ENCODE measurements around the gene FERMT1.

FERMT1 gene

GRCh38 chr20:6074784-6075183, 48.0 kb downstream of the FERMT1 start:
- TF ChIP-seq CTCF (conservative IDR thresholded peaks at IDR 0.05; ENCODE audit: low read length), result no peak
- H3K4me3 ChIP-seq (ENCODE audit: low read length), result no peak overlapping the region
- no peak for DNase-seq (ENCODE audit: low read depth)

GRCh38 chr20:6074145-6074561, 48.7 kb downstream of the FERMT1 start:
- no peak overlapping the region for H3K4me3 ChIP-seq (ENCODE audit: low read length)
- peak; percentile 31 for DNase-seq (ENCODE audit: low read depth)
- TF ChIP-seq CTCF (conservative IDR thresholded peaks at IDR 0.05; ENCODE audit: low read length), result peak; percentile 69

GRCh38 chr20:6070829-6071695, 51.8 kb downstream of the FERMT1 start:
- TF ChIP-seq CTCF (conservative IDR thresholded peaks at IDR 0.05; ENCODE audit: low read length), result no peak
- no peak overlapping the region for H3K4me3 ChIP-seq (ENCODE audit: low read length)
- no peak for DNase-seq (ENCODE audit: low read depth)

GRCh38 chr20:6069669-6070068, 53.2 kb downstream of the FERMT1 start:
- no peak overlapping the region for H3K4me3 ChIP-seq (ENCODE audit: low read length)
- TF ChIP-seq CTCF (conservative IDR thresholded peaks at IDR 0.05; ENCODE audit: low read length), result no peak
- DNase-seq (ENCODE audit: low read depth), result no peak

GRCh38 chr20:6067763-6068318, 55.0 kb downstream of the FERMT1 start:
- H3K4me3 ChIP-seq (ENCODE audit: low read length), result no peak overlapping the region
- DNase-seq (ENCODE audit: low read depth), result no peak
- TF ChIP-seq CTCF (conservative IDR thresholded peaks at IDR 0.05; ENCODE audit: low read length), result no peak

- no peak for DNase-seq (ENCODE audit: low read depth)
- no peak overlapping the region for H3K4me3 ChIP-seq (ENCODE audit: low read length)
- TF ChIP-seq CTCF (conservative IDR thresholded peaks at IDR 0.05; ENCODE audit: low read length), result no peak
Observed at GRCh38 chr20:6066582-6066981, 56.2 kb downstream of the FERMT1 start.

- no peak for DNase-seq (ENCODE audit: low read depth)
- H3K4me3 ChIP-seq (ENCODE audit: low read length), result no peak overlapping the region
- TF ChIP-seq CTCF (conservative IDR thresholded peaks at IDR 0.05; ENCODE audit: low read length), result no peak
Observed at GRCh38 chr20:6061544-6061943, 61.3 kb downstream of the FERMT1 start.
